ENCODE data around the gene ADAR. TPM values are rescaled to one million over a fixed set of nuclear protein-coding genes. Genes with fewer than 3 reads are reported as not detected.

ADAR gene
- total and polyA plus RNA-seq, 2 of the 8 experiments (the other 6 are each of a cell fraction or from before 2014, with no cell fraction given) = 125 to 242 TPM

DNA sequence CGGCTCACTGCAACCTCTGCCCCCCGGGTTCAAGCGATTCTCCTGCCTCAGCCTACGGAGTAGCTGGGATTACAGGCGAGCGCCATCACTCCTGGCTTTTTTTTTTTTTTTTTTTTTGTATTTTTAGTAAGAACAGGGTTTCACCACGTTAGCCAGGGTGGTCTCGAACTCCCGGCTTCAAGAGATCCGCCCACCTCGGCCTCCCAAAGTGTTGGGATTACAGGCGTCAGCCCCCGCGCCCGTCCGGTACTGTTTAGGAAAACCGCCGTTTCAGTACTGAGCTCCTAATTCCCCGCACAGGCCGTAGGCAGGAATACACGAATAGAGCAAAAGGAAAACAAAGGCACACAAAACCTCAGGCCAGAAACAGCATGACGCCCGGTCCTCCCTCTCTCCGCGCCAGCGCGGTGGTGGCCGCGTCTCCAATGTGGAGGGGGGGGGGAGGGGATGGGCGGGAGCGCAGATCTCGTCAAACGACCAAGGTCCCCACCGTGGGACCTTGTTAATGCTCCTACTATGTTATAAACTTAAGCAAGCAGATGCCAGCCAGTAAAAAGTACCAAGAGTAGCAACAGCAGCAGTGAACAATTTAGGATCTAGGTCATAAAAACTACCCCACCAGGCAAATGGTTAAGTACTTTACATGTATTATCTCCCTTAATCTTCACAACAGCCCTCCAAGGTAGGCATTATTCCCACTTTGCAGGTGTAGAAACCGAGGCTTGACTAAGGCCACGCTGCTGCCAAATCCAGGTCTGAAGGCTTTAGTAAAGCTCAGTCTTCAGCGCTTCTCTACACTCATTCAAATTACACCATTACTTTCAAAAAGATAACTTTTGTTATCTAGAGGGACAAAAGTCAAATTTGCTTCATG, 648 bp upstream of the ADAR start:
- Histone ChIP-seq H2AFZ (ENCODE audit: low read length) (no peak overlapping the region), H2BK15ac (ENCODE audit: low read length) (no peak overlapping the region), H3K79me1 (ENCODE audit: low read depth, low read length) (peaks cover 9% of the 10 kb centered on the region; the same call in 1 of the 2 replicates), H3K9ac (replicated peaks in 1 of 4; ENCODE audit: extremely low read depth in 1 of 4, low read depth in 3 of 4, low read length in 3 of 4) (peak overlapping the region in 3 of 4 experiments; percentile 94 to 97 (median 95); a peak in 6 of 7 replicates), H3K79me2 (ENCODE audit: control insufficient read depth in 1 of 2, insufficient read depth in 2 of 2, low read length in 2 of 2) (peaks cover 31 to 74% of the 10 kb centered on the region in 2 experiments), H4K5ac (ENCODE audit: insufficient read length, low read depth, low read length) (peak overlapping the region; percentile 95), H3K14ac (ENCODE audit: insufficient read length) (no peak overlapping the region), H4K91ac (replicated peaks; ENCODE audit: insufficient read length, low read length) (peak overlapping the region; percentile 95), H3K9me3 (ENCODE audit: insufficient read depth in 2 of 2, low read depth in 1 of 2, low read length in 1 of 2) (no peaks in the 10 kb centered on the region), H4K8ac (ENCODE audit: extremely low read depth, insufficient read depth, low read length) (peak overlapping the region; percentile 98; the same call in 1 of the 2 replicates), H3K56ac (replicated peaks; ENCODE audit: insufficient read length, low read depth, low read length) (peak overlapping the region; percentile 77), H3K23me2 (ENCODE audit: low read depth, low read length) (peaks cover 9% of the 10 kb centered on the region), H3K36me3 (ENCODE audit: control insufficient read depth in 2 of 4, insufficient read depth in 4 of 4, low read length in 3 of 4) (no peaks in the 10 kb centered on the region; a peak in 1 of 8 replicates), H3K4ac (replicated peaks; ENCODE audit: insufficient read length, low read depth, low read length) (no peak overlapping the region), H3K4me3 (ENCODE audit: extremely low read depth in 1 of 4, insufficient read depth in 2 of 4, low read depth in 3 of 4, low read length in 4 of 4) (peak overlapping the region; percentile 65 to 96 (median 91)), H3K27me3 (replicated peaks in 1 of 4; ENCODE audit: control insufficient read depth in 3 of 4, extremely low read depth in 1 of 4, insufficient read depth in 3 of 4, low read length in 3 of 4) (no peaks in the 10 kb centered on the region), H3K4me1 (replicated peaks in 1 of 4; ENCODE audit: control insufficient read depth in 3 of 4, insufficient read depth in 4 of 4, low read length in 3 of 4) (peaks cover 8 to 24% (median 15%) of the 10 kb centered on the region in 4 experiments; a peak in 6 of 7 replicates), H2BK5ac (ENCODE audit: low read depth, low read length) (peak overlapping the region; percentile 99), H4K20me1 (replicated peaks in 1 of 2; ENCODE audit: control insufficient read depth in 1 of 2, insufficient read depth in 2 of 2, low read length in 2 of 2) (peaks cover 0 to 11% of the 10 kb centered on the region in 2 experiments), H2BK120ac (replicated peaks; ENCODE audit: low read depth, low read length) (peak overlapping the region; percentile 87), H3K23ac (ENCODE audit: insufficient read length) (no peak overlapping the region), H3K27ac (ENCODE audit: low read depth, low read length) (peak overlapping the region; percentile 98), H3K18ac (ENCODE audit: extremely low read depth, low read length) (peak overlapping the region; percentile 100), H2AK5ac (ENCODE audit: low read depth, low read length) (no peak overlapping the region), H2BK20ac (ENCODE audit: low read length) (peak overlapping the region; percentile 21; the same call in 1 of the 2 replicates), H3K4me2 (ENCODE audit: insufficient read depth in 1 of 2, low read depth in 2 of 2, low read length in 2 of 2) (peak overlapping the region; percentile 89 to 96), H2BK12ac (ENCODE audit: low read depth, low read length) (no peak overlapping the region; the same call in 1 of the 2 replicates)
- POLR2A ChIA-PET (ENCODE audit: partially characterized antibody) = interaction anchor here (0.5 to 9.4 kb wide), 12 partner anchors 9 to 353 kb away, joined by 3 to 111 read pairs (median 4); partner anchors contain the start of genes PMVK and PYGO2
- no peak for FAIRE-seq
- peak in 1 of 2 experiments; percentile 73 for DNase-seq (ENCODE audit: low read depth in 1 of 2, low spot score in 2 of 2)
- CTCF ChIA-PET (ENCODE audit: partially characterized antibody) = interaction anchor here (1.0 to 2.1 kb wide), 3 partner anchors 10 to 49 kb away, joined by 3 to 7 read pairs (median 4); no protein-coding TSS in a partner anchor
- WGBS, 2 experiments (ENCODE audit: extremely low coverage in 1 of 2, insufficient coverage in 1 of 2, insufficient read length in 1 of 2, insufficient replicate concordance in 2 of 2, low coverage in 1 of 2, low lambda C conversion rate in 2 of 2, missing lambda C conversion rate in 1 of 2) = 4% methylated on average over 25 of the region's 37 CpGs; no CpG with 5 or more reads in 1 of the 2 experiments
- TF ChIP-seq POLR2AphosphoS5 (IDR thresholded peaks at IDR 0.05; ENCODE audit: low read depth, low read length) = peak; percentile 68; the same call in 1 of the 2 replicates
- no peak for TF ChIP-seq SIX5 (IDR thresholded peaks at IDR 0.05; ENCODE audit: low read depth, low read length)
- no peak for TF ChIP-seq SP2 (IDR thresholded peaks at IDR 0.05; ENCODE audit: low read length)
- peak; percentile 89; the same call in 1 of the 2 replicates for TF ChIP-seq KDM1A (IDR thresholded peaks at IDR 0.05; ENCODE audit: borderline replicate concordance, low read length)
- TF ChIP-seq JUND (IDR thresholded peaks at IDR 0.05; ENCODE audit: low read length) = no peak
- TF ChIP-seq EGR1 (IDR thresholded peaks at IDR 0.05; ENCODE audit: borderline replicate concordance, low read depth, low read length) = peak; percentile 15; the same call in 1 of the 2 replicates
- TF ChIP-seq HDAC2 (IDR thresholded peaks at IDR 0.05; ENCODE audit: borderline replicate concordance in 1 of 2, low read depth in 2 of 2, low read length in 2 of 2) = peak in 1 of 2 experiments; percentile 67; a peak in 1 of 4 replicates
- TF ChIP-seq TBP (IDR thresholded peaks at IDR 0.05; ENCODE audit: low read depth, low read length) = peak; percentile 81
- TF ChIP-seq TAF1 (IDR thresholded peaks at IDR 0.05; ENCODE audit: low read depth, low read length) = peak; percentile 90
- peak; percentile 67 to 72; a peak in 2 of 3 replicates for TF ChIP-seq POLR2A (IDR thresholded peaks at IDR 0.05; ENCODE audit: control extremely low read depth in 1 of 2, low read depth in 2 of 2, low read length in 2 of 2)
- peak; percentile 85 for TF ChIP-seq TAF7 (optimal IDR thresholded peaks at IDR 0.05; ENCODE audit: borderline replicate concordance, low read depth, low read length)
